GM13976 (cell line): Measurements from ENCODE around the gene HOXB5.

Experiments
- DNase-seq: peaks from one replicate; pipeline ENCODE4 v3.0.0; 2012; ENCODE audit warnings: low spot score
- in situ Hi-C: fragments of 300-500 bp; cut with MboI; formaldehyde crosslinking; loops from one replicate; pipeline ENCODE4 v1.12.0; 2022; ENCODE audit warnings: low sequenced_read_pairs, mixed read lengths, inconsistent platforms; ENCODE audit not compliant: unreplicated experiment
- TF ChIP-seq, protein P1 (sequence below): IDR thresholded peaks from 2 replicates; pipeline ENCODE4 v1.5.1; 2012; ENCODE audit warnings: borderline replicate concordance, mild to moderate bottlenecking; ENCODE audit not compliant: insufficient read depth; ENCODE audit errors: extremely low read depth, missing control alignments, control extremely low read depth

HOXB5 gene

DNA sequence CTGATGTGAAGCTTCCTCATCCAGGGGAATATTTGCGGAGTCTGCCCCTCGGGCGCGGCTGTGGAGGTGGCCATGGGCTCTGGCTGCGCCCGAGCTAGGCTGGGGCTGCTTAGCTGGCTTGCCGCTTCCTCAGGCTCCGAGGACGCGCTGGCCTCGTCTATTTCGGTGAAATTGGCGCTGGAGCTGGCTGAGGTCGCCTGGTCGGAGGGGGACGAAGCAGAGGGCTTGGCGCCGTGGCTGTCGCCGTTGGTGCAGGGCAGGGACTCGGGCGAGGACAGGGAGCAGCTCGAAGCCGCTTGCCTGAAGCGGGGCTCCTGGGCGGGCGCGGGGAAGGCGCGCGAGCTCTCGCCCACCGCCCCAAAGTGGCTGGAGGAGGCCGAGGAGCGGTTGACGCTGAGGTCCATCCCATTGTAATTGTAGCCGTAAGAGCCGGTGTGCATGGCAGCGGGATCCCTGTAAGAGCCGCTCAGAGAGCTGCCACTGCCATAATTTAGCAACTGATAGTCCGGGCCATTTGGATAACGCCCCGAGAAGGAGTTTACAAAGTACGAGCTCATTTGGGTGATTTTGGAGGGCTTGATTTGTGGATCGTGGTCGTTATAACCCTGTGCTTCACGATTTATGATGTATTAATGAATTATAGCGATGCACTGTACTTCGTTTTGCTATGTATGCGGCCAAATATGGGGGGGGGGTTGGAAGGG is at the start of gene HOXB5:
HOXB5 (minus strand) TSS at position 654 of the 704 bp plus-strand sequence; CDS start at position 557, 97 bp downstream.
- DNase-seq, result no peak
- in situ Hi-C loops, result no loop called here
- TF ChIP-seq, protein P1, sequence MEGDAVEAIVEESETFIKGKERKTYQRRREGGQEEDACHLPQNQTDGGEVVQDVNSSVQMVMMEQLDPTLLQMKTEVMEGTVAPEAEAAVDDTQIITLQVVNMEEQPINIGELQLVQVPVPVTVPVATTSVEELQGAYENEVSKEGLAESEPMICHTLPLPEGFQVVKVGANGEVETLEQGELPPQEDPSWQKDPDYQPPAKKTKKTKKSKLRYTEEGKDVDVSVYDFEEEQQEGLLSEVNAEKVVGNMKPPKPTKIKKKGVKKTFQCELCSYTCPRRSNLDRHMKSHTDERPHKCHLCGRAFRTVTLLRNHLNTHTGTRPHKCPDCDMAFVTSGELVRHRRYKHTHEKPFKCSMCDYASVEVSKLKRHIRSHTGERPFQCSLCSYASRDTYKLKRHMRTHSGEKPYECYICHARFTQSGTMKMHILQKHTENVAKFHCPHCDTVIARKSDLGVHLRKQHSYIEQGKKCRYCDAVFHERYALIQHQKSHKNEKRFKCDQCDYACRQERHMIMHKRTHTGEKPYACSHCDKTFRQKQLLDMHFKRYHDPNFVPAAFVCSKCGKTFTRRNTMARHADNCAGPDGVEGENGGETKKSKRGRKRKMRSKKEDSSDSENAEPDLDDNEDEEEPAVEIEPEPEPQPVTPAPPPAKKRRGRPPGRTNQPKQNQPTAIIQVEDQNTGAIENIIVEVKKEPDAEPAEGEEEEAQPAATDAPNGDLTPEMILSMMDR, result no peak

DNA sequence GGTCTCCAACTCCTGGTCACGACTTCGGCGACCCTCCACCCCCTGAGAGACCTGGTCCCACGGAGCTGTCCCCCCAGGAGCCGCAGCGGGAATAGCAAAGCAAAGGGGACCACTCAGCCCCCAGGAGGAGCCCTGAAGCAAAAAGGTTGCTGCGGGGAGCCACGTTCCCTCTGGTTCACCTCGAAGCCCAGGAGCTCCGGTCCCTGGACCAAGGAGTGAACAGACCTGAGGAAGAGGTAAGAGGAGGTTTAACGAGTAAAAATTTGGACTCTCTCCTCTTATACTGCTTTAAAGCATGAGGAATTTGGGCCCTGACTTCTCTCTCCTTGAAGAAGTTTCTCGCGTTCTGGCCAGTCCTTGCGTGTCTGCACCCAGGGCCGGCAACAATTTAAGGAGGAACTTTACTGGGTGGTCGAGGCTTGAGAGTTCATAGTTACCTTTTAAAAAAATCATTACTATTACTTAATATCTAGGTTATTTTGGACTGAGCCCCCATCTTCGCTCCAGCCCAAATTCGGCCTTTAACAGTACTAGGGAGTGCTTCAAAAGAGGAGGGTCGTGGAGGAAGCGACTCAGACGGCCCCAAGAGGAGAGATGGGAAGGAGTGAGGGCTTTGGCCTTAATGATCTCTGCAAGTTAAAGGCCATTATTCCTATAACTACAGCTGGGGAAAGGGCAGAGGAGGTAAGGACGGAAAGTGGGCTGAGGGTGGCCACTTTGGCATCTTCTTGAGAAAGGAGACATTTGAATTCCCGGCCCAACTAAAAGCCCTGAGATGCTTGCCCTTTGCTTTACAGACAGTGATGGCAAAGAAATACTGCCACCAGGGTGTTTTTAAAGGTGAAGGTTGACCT is 49.5 kb upstream of the HOXB5 start:
- DNase-seq, result no peak
- in situ Hi-C loops, result no loop called here
- TF ChIP-seq, protein P1, result no peak

GRCh38 chr17:48642059-48642842 is 48.7 kb upstream of the HOXB5 start:
- DNase-seq, result no peak
- TF ChIP-seq, protein P1, result no peak
- in situ Hi-C loops, result no loop called here

GRCh38 chr17:48641541-48642058 is 48.0 kb upstream of the HOXB5 start:
- no peak for DNase-seq
- in situ Hi-C loops, result no loop called here
- TF ChIP-seq, protein P1, result no peak

GRCh38 chr17:48640858-48641180 is 47.2 kb upstream of the HOXB5 start:
- TF ChIP-seq, protein P1, result no peak
- DNase-seq, result no peak
- in situ Hi-C loops, result no loop called here
